H4 (cell line): ENCODE results near the gene CCDC83. TPM values are rescaled to one million over a fixed set of nuclear protein-coding genes. Genes with fewer than 3 reads are reported as not detected.
A peak's percentile ranks its signal among the peaks of the same experiment; 100 is the strongest.

Experiments
- DNase-seq: peaks from one replicate; pipeline ENCODE4 v3.0.0-alpha.2; 2015; ENCODE audit warnings: low spot score
- total RNA-seq: library from RNA; depleted of rRNA; stranded (reverse); fragments of >200 nt; shearing (Covaris generic); gene quantifications from 2 replicates; pipeline ENCODE4 v1.2.3, GENCODE V29; 2014; rRNA removed

The CCDC83 gene
- not detected in 2 replicates for total RNA-seq

- no peak for DNase-seq
These were observed at the start of gene CCDC83 for GRCh38 chr11:85855341-85855656. Gene CCDC83 (plus strand): TSS chr11:85855383. CDS start chr11:85865124, 9,741 bp downstream.

- DNase-seq = peak; percentile 15
These were observed 49.8 kb upstream of the CCDC83 start for GRCh38 chr11:85805387-85805786.

GRCh38 chr11:85806016-85806415 is 49.2 kb upstream of the CCDC83 start:
- no peak for DNase-seq

DNA sequence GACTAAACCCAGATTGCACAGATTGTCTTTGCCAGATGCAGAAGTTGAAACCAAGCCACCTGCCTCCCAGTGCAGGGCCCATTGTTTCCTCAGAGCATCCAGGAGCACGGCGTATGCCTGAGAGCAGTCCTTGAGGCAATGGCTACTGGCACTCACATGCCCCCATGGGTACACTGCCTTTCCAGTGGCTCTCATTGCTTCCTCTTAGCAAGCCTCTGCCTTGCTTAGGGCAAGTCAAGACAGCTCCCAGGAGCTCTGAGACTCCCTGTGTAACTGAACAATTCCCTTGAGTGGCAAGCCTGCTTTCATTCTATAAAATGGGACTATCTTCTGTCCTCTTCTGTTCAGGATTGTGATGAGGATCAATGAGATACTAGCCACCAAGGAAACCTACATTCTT is 48.3 kb upstream of the CCDC83 start:
- DNase-seq = no peak

- no peak for DNase-seq
These were observed 46.0 kb upstream of the CCDC83 start for GRCh38 chr11:85809191-85809590.

DNA sequence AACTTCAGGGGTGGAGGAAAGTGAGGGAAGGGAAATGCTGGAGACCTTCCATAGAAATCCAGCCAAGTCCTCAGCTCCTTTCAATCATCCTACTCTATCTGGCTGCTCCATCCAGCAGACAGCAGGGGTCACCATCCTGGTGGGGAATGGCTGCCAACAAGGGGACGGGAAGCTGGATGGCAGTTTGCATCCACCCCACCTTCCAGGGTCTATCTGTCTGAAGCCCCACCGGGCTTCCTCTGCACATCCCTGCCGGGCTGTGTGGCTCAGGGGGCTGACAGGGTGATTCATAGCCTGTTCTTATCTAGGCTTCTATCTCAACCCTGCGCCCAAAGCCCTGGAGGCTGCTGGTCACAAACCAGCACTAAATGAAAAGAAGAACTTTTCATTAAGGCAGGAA is 45.3 kb upstream of the CCDC83 start:
- DNase-seq = peak; percentile 30

DNA sequence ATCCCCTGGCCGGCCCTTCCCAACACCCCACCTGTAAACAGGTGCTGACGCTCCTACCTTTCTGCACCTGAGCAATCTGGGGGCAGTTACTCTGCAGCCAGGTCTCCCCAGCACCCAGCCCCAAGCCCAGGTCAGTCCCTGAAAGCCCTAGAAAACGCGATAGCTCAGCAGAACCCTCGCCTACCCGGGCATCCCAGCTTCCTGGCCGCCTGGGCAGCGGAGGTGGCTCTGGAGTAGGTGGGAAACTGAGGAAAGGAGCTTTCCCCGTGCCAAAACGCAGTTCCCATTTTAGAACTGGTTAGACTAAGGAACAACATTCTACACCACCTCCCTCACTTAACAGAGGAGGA is 44.7 kb upstream of the CCDC83 start:
- no peak for DNase-seq

DNA sequence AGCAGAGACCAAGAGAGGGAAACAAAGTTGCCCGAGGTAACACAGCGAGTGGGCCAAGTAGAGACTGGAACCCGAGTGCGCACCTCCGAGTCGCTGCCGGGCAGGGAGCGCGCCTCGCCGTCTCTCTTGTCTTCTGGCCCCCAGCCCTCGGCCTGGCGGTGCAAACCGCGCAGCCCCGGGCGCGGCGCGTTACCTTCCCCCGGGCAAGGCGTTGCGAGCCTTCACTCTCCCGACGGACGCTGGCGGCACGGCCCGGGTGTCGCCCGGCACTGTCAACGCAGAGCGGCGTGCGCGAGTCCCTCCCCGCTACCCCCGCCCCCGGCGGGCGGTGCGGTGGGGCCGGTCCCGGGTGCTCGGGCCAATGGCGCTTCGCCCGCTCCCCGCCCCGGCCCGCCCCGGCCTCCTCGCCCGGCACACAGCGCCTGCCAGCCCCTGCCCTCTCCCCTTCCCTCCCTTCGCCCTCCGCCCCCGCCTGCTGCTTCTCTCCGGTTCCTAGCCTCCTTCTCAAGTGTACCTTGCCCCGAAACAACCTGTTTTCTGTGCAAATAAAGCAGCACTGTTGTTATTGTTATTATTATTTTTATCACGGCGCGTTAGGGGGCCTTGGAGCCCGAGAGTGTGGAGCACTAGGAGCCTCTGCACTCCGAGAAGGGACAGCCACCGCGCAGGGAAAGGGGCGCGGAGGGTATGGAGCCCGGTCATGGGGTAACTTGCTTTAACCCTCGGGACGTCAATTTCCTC is 44.1 kb upstream of the CCDC83 start, which contains the start of gene SYTL2:
TSS of gene SYTL2 (minus strand) at position 271 of the 741 bp plus-strand sequence. CDS start 53,416 bp downstream, outside the sequence.
- DNase-seq = peak; percentile 35

DNA sequence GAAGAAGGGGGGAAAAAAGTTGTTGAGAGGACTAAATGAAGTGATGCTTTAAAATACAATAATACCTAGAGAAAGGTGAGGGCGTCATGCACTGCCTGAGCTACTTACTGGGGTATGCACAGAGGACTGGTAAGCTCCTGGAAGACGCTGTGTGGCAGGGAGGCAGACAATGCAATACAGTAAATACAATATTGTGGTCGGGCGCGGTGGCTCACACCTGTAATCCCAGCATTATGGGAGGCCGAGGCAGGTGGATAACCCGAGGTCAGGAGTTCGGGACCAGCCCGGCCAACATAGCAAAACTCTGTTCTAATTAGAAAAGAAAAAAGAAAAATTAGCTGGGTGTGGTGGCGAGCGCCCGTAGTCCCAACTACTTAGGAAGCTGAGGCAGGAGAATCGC is 43.6 kb upstream of the CCDC83 start:
- DNase-seq = no peak

- DNase-seq = no peak
These were observed 41.5 kb upstream of the CCDC83 start for GRCh38 chr11:85813721-85814120.

- DNase-seq = peak; percentile 67
These were observed 39.8 kb upstream of the CCDC83 start for GRCh38 chr11:85815186-85815931.

DNA sequence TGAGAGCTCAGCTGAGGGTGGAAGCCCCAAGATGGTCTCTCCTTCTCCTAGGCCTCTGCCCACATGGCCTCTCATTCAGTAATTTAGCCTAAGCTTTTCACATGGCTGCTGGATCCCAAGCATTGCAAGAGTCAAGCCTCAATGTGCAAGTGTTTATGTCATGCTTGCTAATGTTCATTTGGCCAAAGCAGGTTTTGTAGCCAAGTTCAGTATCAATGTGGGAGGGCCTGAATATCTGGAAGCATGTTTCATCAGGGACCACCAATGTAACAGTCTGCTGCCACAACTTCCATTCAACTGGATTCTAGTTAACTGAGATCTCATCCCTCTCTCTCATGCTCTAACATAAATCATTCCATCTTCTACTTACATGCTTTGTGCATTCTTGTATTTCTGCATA is 35.7 kb upstream of the CCDC83 start:
- DNase-seq = no peak

GRCh38 chr11:85821636-85822035 is 33.5 kb upstream of the CCDC83 start:
- DNase-seq = no peak

DNA sequence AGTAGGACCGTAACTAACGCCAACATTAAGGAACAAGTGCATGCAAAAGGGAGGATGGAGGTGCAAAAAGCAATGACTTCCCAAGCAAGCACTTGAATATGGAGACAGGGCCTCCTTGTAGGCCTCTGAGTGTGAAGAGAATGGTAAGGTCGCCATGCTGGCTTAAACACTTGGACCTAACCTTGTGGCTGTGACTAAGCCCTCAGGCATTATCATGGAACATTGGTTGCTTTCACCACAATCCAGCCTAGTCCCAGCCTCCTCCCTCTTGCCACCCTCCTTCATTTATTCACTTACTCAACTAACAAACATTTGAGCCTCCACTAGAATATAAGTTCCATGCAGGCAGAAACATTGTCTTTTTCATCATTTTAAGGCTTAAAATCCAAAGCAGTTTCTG is 32.4 kb upstream of the CCDC83 start:
- DNase-seq = peak; percentile 65

- peak; percentile 98 for DNase-seq
These were observed 31.4 kb upstream of the CCDC83 start for GRCh38 chr11:85823816-85824215.

DNA sequence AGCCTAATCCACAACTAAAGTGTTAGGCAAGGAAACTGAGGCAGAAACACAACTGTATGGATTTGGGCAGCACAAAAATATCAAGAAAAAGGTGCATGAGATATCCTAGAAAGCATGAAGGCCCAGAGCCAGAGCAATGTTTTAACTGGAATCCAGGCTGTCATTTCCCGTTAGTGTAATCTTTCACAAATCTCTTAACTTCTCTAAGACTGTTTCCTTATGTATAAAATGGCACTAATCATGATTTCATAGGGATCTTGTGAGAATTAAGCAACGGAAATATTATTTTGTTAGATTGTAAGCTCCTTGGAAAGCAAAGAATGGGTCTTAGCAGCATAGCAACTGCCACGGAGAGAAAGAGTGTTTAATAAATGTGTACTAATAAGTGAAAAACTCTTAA is 29.6 kb upstream of the CCDC83 start:
- DNase-seq = no peak

GRCh38 chr11:85826116-85826855 is 28.9 kb upstream of the CCDC83 start:
- no peak for DNase-seq

DNA sequence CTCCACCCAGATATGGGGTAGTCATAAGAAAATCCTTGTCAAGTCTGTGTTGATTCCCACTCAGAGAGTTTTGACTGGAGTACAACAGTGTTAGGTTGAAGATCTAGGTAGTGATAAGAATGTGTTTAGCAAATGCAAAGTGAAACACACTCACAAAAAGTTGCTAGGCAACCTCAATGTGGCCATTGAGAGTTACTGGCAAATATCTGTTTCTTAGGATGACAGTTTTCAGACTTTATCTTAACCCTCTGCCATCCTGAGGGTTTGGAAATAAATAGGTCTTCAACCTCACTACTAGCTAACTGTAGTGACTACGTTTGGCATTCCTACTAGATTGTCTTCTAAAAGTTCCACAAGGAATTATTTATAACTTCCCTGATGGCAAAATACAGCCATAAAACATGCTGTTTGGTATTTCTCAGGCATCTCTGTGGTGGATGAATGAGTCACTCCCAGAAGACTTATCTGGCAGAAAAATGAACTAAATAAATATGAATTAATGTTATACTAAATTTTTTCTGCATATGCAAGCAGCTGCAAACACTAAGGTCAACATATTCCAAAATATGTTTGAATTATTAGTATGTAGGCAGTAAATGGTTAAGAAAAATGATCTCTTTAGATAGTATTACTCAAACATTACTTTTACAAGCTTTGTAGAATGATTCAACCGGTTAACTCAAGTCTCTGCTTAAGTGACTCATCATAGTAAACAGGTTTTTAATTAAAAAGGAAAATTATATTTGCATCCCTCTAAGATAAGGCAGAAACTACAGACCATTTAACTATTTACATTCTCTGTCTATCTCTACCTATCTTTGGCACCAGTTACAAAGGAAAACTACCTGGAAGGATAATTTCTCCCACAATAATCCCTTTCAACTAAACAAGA is 27.2 kb upstream of the CCDC83 start:
- peak; percentile 81 for DNase-seq

GRCh38 chr11:85828640-85828978 is 26.6 kb upstream of the CCDC83 start:
- no peak for DNase-seq

GRCh38 chr11:85829172-85829571 is 26.0 kb upstream of the CCDC83 start:
- DNase-seq = no peak

DNA sequence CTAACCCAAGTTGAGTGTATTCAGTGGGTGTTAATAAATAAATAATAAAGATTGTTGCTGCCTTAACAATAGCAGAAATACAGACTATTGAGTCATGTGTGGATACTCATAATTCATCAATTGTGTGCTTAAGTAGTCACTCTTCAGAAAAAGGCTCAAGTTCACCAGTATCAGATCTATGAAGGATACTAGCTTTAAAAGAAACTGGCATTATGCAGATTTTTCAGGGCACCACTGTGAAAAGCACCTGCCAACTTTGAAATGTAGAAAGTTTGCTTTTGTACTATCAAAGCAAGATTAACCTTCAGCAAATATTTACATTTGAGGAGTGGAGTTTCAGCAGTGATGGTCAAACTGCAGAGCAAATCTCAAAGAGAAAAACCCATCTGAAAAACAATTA is 24.1 kb upstream of the CCDC83 start:
- no peak for DNase-seq

DNA sequence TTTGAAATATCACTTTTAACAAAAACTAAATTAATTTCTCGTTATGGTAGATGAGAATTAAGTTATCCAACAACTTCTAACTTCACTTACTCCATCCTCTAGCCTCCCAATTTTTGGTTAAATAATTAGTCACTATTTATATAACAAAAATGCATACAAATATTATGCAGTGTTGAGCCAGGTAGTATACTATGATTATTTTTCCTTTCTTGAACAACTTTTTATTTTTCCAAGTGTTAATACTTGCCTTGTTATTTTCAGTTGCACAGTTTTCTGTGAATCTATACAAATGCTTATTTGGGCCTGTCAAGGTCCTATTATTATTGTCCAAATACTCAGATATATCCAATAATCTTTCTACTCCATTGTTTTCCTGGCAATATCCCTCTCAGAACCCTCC is 19.9 kb upstream of the CCDC83 start:
- DNase-seq = no peak
